ENCODE data around the gene NFIB.

NFIB gene

DNA sequence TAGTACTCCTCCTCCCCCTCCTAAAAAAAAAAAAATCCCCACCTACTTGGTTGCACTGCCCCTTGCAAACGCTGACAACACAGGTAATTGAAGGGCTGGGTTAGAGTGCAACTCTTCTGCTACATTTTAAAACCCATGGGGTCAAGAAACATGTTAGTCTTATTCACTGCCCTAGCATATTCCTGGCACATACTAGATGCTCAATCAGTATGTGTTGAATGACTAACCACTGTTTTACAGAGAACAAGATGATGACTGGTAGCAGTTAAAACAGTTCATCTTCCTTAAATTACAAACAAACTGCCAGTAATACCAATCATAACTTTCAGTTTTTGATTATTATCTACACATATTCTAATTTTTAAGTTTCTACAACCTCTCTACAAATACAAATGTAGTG, 124.4 kb downstream of the NFIB start:
- in situ Hi-C loops (cut with HindIII; ENCODE audit: low sequenced_read_pairs): no loop called here
- DNase-seq (ENCODE audit: low read depth, low spot score): no peak
- TF ChIP-seq, protein P1, sequence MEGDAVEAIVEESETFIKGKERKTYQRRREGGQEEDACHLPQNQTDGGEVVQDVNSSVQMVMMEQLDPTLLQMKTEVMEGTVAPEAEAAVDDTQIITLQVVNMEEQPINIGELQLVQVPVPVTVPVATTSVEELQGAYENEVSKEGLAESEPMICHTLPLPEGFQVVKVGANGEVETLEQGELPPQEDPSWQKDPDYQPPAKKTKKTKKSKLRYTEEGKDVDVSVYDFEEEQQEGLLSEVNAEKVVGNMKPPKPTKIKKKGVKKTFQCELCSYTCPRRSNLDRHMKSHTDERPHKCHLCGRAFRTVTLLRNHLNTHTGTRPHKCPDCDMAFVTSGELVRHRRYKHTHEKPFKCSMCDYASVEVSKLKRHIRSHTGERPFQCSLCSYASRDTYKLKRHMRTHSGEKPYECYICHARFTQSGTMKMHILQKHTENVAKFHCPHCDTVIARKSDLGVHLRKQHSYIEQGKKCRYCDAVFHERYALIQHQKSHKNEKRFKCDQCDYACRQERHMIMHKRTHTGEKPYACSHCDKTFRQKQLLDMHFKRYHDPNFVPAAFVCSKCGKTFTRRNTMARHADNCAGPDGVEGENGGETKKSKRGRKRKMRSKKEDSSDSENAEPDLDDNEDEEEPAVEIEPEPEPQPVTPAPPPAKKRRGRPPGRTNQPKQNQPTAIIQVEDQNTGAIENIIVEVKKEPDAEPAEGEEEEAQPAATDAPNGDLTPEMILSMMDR (IDR thresholded peaks at IDR 0.05; ENCODE audit: low read depth, low read length): no peak
- no peak overlapping the region for H3K4me3 ChIP-seq (ENCODE audit: low read depth, low read length)

DNA sequence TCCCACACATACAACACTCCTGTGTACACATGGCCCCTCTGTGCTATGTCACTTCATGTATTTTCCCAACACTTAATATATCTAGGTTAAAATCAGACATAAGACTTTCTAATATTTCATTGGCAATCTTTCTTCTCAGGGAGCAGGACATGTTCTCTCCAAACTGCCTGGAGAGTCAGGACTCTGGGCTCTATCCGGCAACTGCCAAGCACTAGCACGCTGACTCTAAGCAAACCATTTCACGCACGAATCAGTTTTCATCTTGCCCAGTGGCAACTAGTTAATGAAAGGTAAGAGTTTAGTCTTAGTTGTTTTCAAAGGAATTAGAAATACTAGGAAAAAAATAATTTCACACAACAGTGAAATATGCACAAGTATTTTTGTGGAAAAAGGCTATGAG, 124.8 kb downstream of the NFIB start:
- no peak for DNase-seq (ENCODE audit: low read depth, low spot score)
- in situ Hi-C loops (cut with HindIII; ENCODE audit: low sequenced_read_pairs): no loop called here
- TF ChIP-seq, protein P1 (IDR thresholded peaks at IDR 0.05; ENCODE audit: low read depth, low read length): no peak
- H3K4me3 ChIP-seq (ENCODE audit: low read depth, low read length): no peak overlapping the region

- TF ChIP-seq, protein P1 (IDR thresholded peaks at IDR 0.05; ENCODE audit: low read depth, low read length): no peak
- DNase-seq (ENCODE audit: low read depth, low spot score): no peak
- no peak overlapping the region for H3K4me3 ChIP-seq (ENCODE audit: low read depth, low read length)
- in situ Hi-C loops (cut with HindIII; ENCODE audit: low sequenced_read_pairs): no loop called here
Measured at GRCh38 chr9:14188538-14188937, 125.4 kb downstream of the NFIB start.

DNA sequence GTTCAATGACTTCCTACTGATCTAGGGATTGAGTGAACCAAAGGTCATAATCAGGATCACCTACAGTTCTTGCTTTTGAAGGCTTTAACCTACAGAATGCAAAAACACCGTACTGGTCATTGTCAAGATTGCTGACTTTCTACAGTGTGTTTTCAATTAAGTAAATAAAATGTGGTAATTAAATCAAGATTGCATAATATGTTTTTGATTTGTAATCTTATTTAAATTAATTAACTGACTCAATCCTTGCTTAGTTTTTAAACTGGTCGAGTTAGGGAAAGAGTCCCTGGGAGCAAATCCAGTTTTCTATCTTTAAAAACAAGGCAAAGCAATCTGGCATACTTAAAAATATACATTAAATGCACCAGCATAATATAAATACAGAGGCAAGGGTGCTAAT, 125.9 kb downstream of the NFIB start:
- no peak overlapping the region for H3K4me3 ChIP-seq (ENCODE audit: low read depth, low read length)
- TF ChIP-seq, protein P1 (IDR thresholded peaks at IDR 0.05; ENCODE audit: low read depth, low read length): no peak
- no peak for DNase-seq (ENCODE audit: low read depth, low spot score)
- in situ Hi-C loops (cut with HindIII; ENCODE audit: low sequenced_read_pairs): no loop called here

DNA sequence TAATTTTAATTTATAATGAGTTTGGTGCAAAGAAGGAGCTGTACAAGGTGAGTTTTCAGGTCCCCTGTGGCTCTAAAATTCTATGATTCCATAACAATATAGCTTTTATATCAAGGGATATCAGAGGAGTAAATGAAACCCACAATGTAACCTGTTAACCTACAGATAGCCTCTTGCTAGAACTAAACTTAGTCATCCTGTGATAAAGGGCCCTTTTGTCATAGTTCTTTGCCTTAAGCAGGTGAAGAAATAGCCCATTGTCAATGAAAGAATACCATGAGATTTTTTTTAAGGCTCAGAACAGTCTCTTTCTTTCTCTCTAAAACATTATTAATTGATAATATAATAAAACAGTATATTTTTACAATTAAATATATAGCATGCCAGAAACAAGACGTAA, 127.8 kb downstream of the NFIB start:
- in situ Hi-C loops (cut with HindIII; ENCODE audit: low sequenced_read_pairs): no loop called here
- no peak overlapping the region for H3K4me3 ChIP-seq (ENCODE audit: low read depth, low read length)
- DNase-seq (ENCODE audit: low read depth, low spot score): no peak
- TF ChIP-seq, protein P1 (IDR thresholded peaks at IDR 0.05; ENCODE audit: low read depth, low read length): no peak

GRCh38 chr9:14185016-14185415, 128.9 kb downstream of the NFIB start:
- no peak for DNase-seq (ENCODE audit: low read depth, low spot score)
- in situ Hi-C loops (cut with HindIII; ENCODE audit: low sequenced_read_pairs): no loop called here
- no peak overlapping the region for H3K4me3 ChIP-seq (ENCODE audit: low read depth, low read length)
- TF ChIP-seq, protein P1 (IDR thresholded peaks at IDR 0.05; ENCODE audit: low read depth, low read length): no peak

- DNase-seq (ENCODE audit: low read depth, low spot score): no peak
- in situ Hi-C loops (cut with HindIII; ENCODE audit: low sequenced_read_pairs): no loop called here
- TF ChIP-seq, protein P1 (IDR thresholded peaks at IDR 0.05; ENCODE audit: low read depth, low read length): no peak
- no peak overlapping the region for H3K4me3 ChIP-seq (ENCODE audit: low read depth, low read length)
Measured at GRCh38 chr9:14183001-14183400, 130.9 kb downstream of the NFIB start.
